Measurements from ENCODE around the gene CLIP1. TPM values are rescaled to one million over a fixed set of nuclear protein-coding genes. Genes with fewer than 3 reads are reported as not detected.

Gene CLIP1
- total and polyA plus RNA-seq, 2 of the 8 experiments (the other 6 are each of a cell fraction or from before 2014, with no cell fraction given): 19.0 to 27.6 TPM

DNA sequence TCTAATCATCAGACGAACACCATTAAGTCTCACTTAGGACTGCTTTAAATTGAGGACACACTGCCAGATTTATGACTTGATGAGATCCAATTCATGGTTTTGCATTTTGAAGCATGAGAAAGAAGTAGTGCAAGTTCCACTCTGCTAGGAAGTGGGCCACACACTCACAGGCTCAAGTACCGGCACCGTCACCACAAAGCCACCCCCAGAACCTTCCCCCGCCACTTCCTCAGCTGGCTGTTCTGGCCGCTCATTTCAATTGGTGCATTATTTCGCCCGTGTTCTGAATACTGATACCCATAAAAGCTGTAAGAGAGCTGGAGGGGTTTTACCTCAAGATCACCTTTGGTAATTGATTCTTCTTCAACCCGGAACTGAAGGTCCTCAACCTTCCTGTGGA lies 70.1 kb downstream of the CLIP1 start:
- Histone ChIP-seq H4K5ac (ENCODE audit: insufficient read length, low read depth, low read length) (no peak overlapping the region), H3K4me2 (ENCODE audit: insufficient read depth in 1 of 2, low read depth in 2 of 2, low read length in 2 of 2) (no peak overlapping the region), H2BK12ac (ENCODE audit: low read depth, low read length) (no peak overlapping the region), H3K9me3 (ENCODE audit: insufficient read depth in 2 of 2, low read depth in 1 of 2, low read length in 1 of 2) (peaks cover 0 to 7% of the 10 kb centered on the region in 2 experiments; a peak in 2 of 4 replicates), H3K79me1 (ENCODE audit: low read depth, low read length) (no peaks in the 10 kb centered on the region), H4K20me1 (replicated peaks in 1 of 2; ENCODE audit: control insufficient read depth in 1 of 2, insufficient read depth in 2 of 2, low read length in 2 of 2) (no peaks in the 10 kb centered on the region), H3K4me1 (replicated peaks in 1 of 4; ENCODE audit: control insufficient read depth in 3 of 4, insufficient read depth in 4 of 4, low read length in 3 of 4) (no peaks in the 10 kb centered on the region), H3K9ac (replicated peaks in 1 of 4; ENCODE audit: extremely low read depth in 1 of 4, low read depth in 3 of 4, low read length in 3 of 4) (no peak overlapping the region), H3K27me3 (replicated peaks in 1 of 4; ENCODE audit: control insufficient read depth in 3 of 4, extremely low read depth in 1 of 4, insufficient read depth in 3 of 4, low read length in 3 of 4) (no peaks in the 10 kb centered on the region), H3K36me3 (ENCODE audit: control insufficient read depth in 2 of 4, insufficient read depth in 4 of 4, low read length in 3 of 4) (peaks cover 0 to 4% (median 0%) of the 10 kb centered on the region in 4 experiments; a peak in 2 of 8 replicates), H3K4me3 (ENCODE audit: extremely low read depth in 1 of 4, insufficient read depth in 2 of 4, low read depth in 3 of 4, low read length in 4 of 4) (no peak overlapping the region), H3K23ac (ENCODE audit: insufficient read length) (no peak overlapping the region), H3K14ac (ENCODE audit: insufficient read length) (no peak overlapping the region), H2BK20ac (ENCODE audit: low read length) (no peak overlapping the region), H2BK15ac (ENCODE audit: low read length) (no peak overlapping the region), H3K23me2 (ENCODE audit: low read depth, low read length) (no peaks in the 10 kb centered on the region), H2BK120ac (replicated peaks; ENCODE audit: low read depth, low read length) (no peak overlapping the region), H2AFZ (ENCODE audit: low read length) (no peak overlapping the region), H3K18ac (ENCODE audit: extremely low read depth, low read length) (no peak overlapping the region), H2BK5ac (ENCODE audit: low read depth, low read length) (no peak overlapping the region), H3K56ac (replicated peaks; ENCODE audit: insufficient read length, low read depth, low read length) (no peak overlapping the region), H3K79me2 (ENCODE audit: control insufficient read depth in 1 of 2, insufficient read depth in 2 of 2, low read length in 2 of 2) (no peaks in the 10 kb centered on the region), H2AK5ac (ENCODE audit: low read depth, low read length) (no peak overlapping the region), H3K4ac (replicated peaks; ENCODE audit: insufficient read length, low read depth, low read length) (no peak overlapping the region), H4K91ac (replicated peaks; ENCODE audit: insufficient read length, low read length) (no peak overlapping the region), H4K8ac (ENCODE audit: extremely low read depth, insufficient read depth, low read length) (no peak overlapping the region), H3K27ac (ENCODE audit: low read depth, low read length) (no peak overlapping the region)
- FAIRE-seq (no peak), DNase-seq (ENCODE audit: low read depth in 1 of 2, low spot score in 2 of 2) (no peak)
- WGBS, 2 experiments (ENCODE audit: extremely low coverage in 1 of 2, insufficient coverage in 1 of 2, insufficient read length in 1 of 2, insufficient replicate concordance in 2 of 2, low coverage in 1 of 2, low lambda C conversion rate in 2 of 2, missing lambda C conversion rate in 1 of 2): 93% methylated on average over 8 of the region's 8 CpGs; no CpG with 5 or more reads in 1 of the 2 experiments
- ChIA-PET CTCF (ENCODE audit: partially characterized antibody) (interaction anchor here (4.3 kb wide), 1 partner anchor 17 kb away, joined by 53 read pairs; no protein-coding TSS in a partner anchor), POLR2A (ENCODE audit: partially characterized antibody) (interaction anchor here (0.6 kb wide), 1 partner anchor 28 kb away, joined by 3 read pairs; no protein-coding TSS in a partner anchor)
- TF ChIP-seq ZNF274 (IDR thresholded peaks at IDR 0.05; ENCODE audit: borderline replicate concordance, extremely low read depth, low read length): no peak
- no peak for TF ChIP-seq TAF1 (IDR thresholded peaks at IDR 0.05; ENCODE audit: low read depth, low read length)
- TF ChIP-seq ASH2L (IDR thresholded peaks at IDR 0.05; ENCODE audit: low read length): no peak
- TF ChIP-seq RFX5 (IDR thresholded peaks at IDR 0.05; ENCODE audit: borderline replicate concordance, low read depth, low read length): no peak
- no peak for TF ChIP-seq CBX5 (IDR thresholded peaks at IDR 0.05; ENCODE audit: low read depth, low read length)
- TF ChIP-seq EP300 (IDR thresholded peaks at IDR 0.05; ENCODE audit: borderline replicate concordance in 1 of 2, low read depth in 2 of 2, low read length in 2 of 2): no peak
- TF ChIP-seq TCF12 (IDR thresholded peaks at IDR 0.05; ENCODE audit: low read depth, low read length): no peak
- TF ChIP-seq, protein P1, sequence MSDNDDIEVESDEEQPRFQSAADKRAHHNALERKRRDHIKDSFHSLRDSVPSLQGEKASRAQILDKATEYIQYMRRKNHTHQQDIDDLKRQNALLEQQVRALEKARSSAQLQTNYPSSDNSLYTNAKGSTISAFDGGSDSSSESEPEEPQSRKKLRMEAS (IDR thresholded peaks at IDR 0.05): no peak
- TF ChIP-seq, protein P2, sequence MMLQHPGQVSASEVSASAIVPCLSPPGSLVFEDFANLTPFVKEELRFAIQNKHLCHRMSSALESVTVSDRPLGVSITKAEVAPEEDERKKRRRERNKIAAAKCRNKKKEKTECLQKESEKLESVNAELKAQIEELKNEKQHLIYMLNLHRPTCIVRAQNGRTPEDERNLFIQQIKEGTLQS (IDR thresholded peaks at IDR 0.05; ENCODE audit: insufficient read depth, low read depth, low read length): no peak
- TF ChIP-seq SP4 (IDR thresholded peaks at IDR 0.05; ENCODE audit: low read length): no peak
- no peak for TF ChIP-seq POLR2AphosphoS5 (IDR thresholded peaks at IDR 0.05; ENCODE audit: low read depth, low read length)
- TF ChIP-seq SIRT6 (IDR thresholded peaks at IDR 0.05; ENCODE audit: low read length): no peak
- TF ChIP-seq, protein P3, sequence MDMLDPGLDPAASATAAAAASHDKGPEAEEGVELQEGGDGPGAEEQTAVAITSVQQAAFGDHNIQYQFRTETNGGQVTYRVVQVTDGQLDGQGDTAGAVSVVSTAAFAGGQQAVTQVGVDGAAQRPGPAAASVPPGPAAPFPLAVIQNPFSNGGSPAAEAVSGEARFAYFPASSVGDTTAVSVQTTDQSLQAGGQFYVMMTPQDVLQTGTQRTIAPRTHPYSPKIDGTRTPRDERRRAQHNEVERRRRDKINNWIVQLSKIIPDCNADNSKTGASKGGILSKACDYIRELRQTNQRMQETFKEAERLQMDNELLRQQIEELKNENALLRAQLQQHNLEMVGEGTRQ (IDR thresholded peaks at IDR 0.05; ENCODE audit: low read length): no peak

Data from H1 (cell line).